OCI-LY3 (cell line): ENCODE data around the gene EFEMP1.
"Not testable (repeated sequence)": the region's sequence is repeated elsewhere in the genome, so short reads cannot be mapped to it uniquely, and the experiment has no call there.

Experiments used
- H2AFZ ChIP-seq: fragments of 200-600, 300-600 bp; shearing (Covaris generic); 2 replicates; pipeline ENCODE4 v1.6.0; 2014; ENCODE audit warnings: antibody characterized with exemption, low read depth, low read length
- H3K27ac ChIP-seq: fragments of 200-600, 300-600 bp; sonication (generic); 2 replicates; pipeline ENCODE4 v1.5.1; 2014; ENCODE audit warnings: mild to moderate bottlenecking, low read length, moderate library complexity, mixed read lengths
- H3K27me3 ChIP-seq: fragments of 200-600, 300-600 bp; sonication (generic); 2 replicates; pipeline ENCODE4 v1.6.1; 2014; ENCODE audit warnings: low read depth, low read length, mixed read lengths
- H3K36me3 ChIP-seq: fragments of 200-600, 300-600 bp; sonication (generic); replicated peaks from 2 replicates; pipeline ENCODE3; 2014; ENCODE audit warnings: low read depth, low read length, mixed read lengths
- H3K4me1 ChIP-seq: fragments of 300-600, 200-600 bp; sonication (generic); 2 replicates; pipeline ENCODE4 v1.6.1; 2014; ENCODE audit warnings: low read length, mixed read lengths
- H3K4me2 ChIP-seq: fragments of 200-600, 300-600 bp; sonication (generic); 2 replicates; pipeline ENCODE4 v1.6.1; 2014; ENCODE audit warnings: low read length, mixed read lengths
- H3K4me3 ChIP-seq: fragments of 300-600, 200-600 bp; sonication (generic); 2 replicates; pipeline ENCODE4 v1.5.1; 2014; ENCODE audit warnings: antibody characterized with exemption, mild to moderate bottlenecking, low read length, moderate library complexity
- H3K79me2 ChIP-seq: fragments of 300-600, 200-600 bp; shearing (Covaris generic); 2 replicates; pipeline ENCODE4 v1.6.1; 2014; ENCODE audit warnings: mild to moderate bottlenecking, low read length, mixed read lengths
- H3K9ac ChIP-seq: fragments of 300-600, 200-600 bp; shearing (Covaris generic); 2 replicates; pipeline ENCODE4 v1.6.0; 2014; ENCODE audit warnings: mild to moderate bottlenecking, low read length, moderate library complexity
- H3K9me3 ChIP-seq: fragments of 200-600, 300-600 bp; shearing (Covaris generic); 2 replicates; pipeline ENCODE4 v1.6.1; 2014; ENCODE audit warnings: low read length, mixed read lengths; ENCODE audit not compliant: insufficient read depth
- H4K20me1 ChIP-seq: fragments of 200-600, 300-600 bp; sonication (generic); 2 replicates; pipeline ENCODE4 v1.6.1; 2016; ENCODE audit warnings: low read length, mixed read lengths; ENCODE audit not compliant: insufficient read depth
- EZH2phosphoT487 ChIP-seq: fragments of 200-600 bp; shearing (Covaris generic); IDR thresholded peaks from 2 replicates; pipeline ENCODE4 v1.6.1; 2018; ENCODE audit warnings: antibody characterized with exemption, mixed run types, low read depth
- TF ChIP-seq, protein P1 (sequence below): fragments of 200-600, 300-600 bp; sonication (generic); IDR thresholded peaks from 2 replicates; pipeline ENCODE4 v1.5.1; 2014; ENCODE audit warnings: antibody characterized with exemption, low read length, low read depth

EFEMP1 gene

DNA sequence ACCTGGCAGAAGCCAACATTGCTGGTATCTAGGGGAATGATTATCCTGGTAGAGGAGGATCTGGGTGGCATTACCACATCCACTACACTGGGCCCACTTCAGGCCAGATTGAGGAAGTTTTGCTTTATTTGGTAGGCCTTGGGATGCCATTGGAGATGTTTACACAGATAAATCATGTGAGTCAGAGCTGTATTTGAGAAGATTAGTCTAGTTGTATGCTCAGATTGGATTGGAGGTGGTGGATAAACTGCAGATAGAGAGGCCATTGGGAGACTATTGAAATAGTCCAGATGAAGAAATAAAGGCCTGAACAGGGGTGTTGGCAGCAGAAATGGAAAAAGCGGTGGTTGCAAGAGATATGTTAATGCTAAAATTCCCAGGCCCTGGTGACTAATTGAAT lies 81.5 kb downstream of the EFEMP1 start:
- H2AFZ ChIP-seq: no peak overlapping the region
- H3K4me3 ChIP-seq: no peak overlapping the region
- no peaks in the 10 kb centered on the region for H3K9me3 ChIP-seq
- H3K9ac ChIP-seq: no peak overlapping the region
- no peak overlapping the region for H3K4me2 ChIP-seq
- no peaks in the 10 kb centered on the region for H3K79me2 ChIP-seq
- H3K4me1 ChIP-seq: peaks cover 5% of the 10 kb centered on the region; the same call in 1 of the 2 replicates
- no peak overlapping the region for H3K27ac ChIP-seq
- no peaks in the 10 kb centered on the region for H3K27me3 ChIP-seq
- no peaks in the 10 kb centered on the region for H4K20me1 ChIP-seq
- H3K36me3 ChIP-seq: no peaks in the 10 kb centered on the region
- TF ChIP-seq, protein P1, sequence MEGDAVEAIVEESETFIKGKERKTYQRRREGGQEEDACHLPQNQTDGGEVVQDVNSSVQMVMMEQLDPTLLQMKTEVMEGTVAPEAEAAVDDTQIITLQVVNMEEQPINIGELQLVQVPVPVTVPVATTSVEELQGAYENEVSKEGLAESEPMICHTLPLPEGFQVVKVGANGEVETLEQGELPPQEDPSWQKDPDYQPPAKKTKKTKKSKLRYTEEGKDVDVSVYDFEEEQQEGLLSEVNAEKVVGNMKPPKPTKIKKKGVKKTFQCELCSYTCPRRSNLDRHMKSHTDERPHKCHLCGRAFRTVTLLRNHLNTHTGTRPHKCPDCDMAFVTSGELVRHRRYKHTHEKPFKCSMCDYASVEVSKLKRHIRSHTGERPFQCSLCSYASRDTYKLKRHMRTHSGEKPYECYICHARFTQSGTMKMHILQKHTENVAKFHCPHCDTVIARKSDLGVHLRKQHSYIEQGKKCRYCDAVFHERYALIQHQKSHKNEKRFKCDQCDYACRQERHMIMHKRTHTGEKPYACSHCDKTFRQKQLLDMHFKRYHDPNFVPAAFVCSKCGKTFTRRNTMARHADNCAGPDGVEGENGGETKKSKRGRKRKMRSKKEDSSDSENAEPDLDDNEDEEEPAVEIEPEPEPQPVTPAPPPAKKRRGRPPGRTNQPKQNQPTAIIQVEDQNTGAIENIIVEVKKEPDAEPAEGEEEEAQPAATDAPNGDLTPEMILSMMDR: no peak
- TF ChIP-seq EZH2phosphoT487: no peak

GRCh38 chr2:55840460-55840859 lies 83.1 kb downstream of the EFEMP1 start:
- Histone ChIP-seq H3K4me2 (no peak overlapping the region), H3K27me3 (no peaks in the 10 kb centered on the region), H2AFZ (no peak overlapping the region), H3K79me2 (no peaks in the 10 kb centered on the region), H3K4me3 (no peak overlapping the region), H3K9ac (no peak overlapping the region), H3K9me3 (no peaks in the 10 kb centered on the region), H3K27ac (no peak overlapping the region), H3K4me1 (peaks cover 5% of the 10 kb centered on the region; the same call in 1 of the 2 replicates), H3K36me3 (no peaks in the 10 kb centered on the region), H4K20me1 (no peaks in the 10 kb centered on the region)
- TF ChIP-seq, protein P1: no peak
- no peak for TF ChIP-seq EZH2phosphoT487

DNA sequence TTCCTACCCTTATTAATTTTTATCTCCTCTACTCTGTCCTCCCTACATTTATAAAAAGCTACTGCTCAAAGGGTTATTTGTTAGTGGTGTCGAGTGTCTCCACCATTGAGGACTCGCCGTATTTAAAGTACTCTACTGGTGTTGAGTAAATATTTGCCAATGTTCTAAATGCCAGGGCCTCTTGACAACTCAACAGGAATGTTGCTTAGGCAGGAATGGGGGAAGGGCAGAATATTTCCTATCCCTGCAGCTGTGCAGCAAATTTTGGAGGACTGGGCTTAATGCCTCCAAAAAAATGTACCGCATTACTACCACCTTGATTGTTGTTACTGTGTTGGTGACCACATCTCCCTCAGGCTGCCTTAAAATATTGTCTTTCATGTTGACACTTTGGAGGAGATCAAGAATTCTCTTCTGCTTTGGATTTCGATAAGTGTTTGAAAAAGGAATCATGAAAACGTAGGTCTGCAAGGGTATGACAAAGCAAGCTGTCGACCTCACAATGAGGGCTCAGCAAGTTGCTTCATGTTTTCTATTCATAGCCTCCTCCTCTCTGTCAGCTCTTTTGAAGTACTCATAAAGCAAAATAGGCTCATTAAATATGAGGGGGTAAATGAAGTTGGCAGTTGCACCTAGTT lies 84.3 kb downstream of the EFEMP1 start:
- no peaks in the 10 kb centered on the region for H3K79me2 ChIP-seq
- no peak overlapping the region for H3K4me2 ChIP-seq
- no peaks in the 10 kb centered on the region for H3K9me3 ChIP-seq
- no peak overlapping the region for H2AFZ ChIP-seq
- H3K9ac ChIP-seq: no peak overlapping the region
- peaks cover 5% of the 10 kb centered on the region; the same call in 1 of the 2 replicates for H3K4me1 ChIP-seq
- H3K27me3 ChIP-seq: no peaks in the 10 kb centered on the region
- no peaks in the 10 kb centered on the region for H3K36me3 ChIP-seq
- no peak overlapping the region for H3K4me3 ChIP-seq
- no peak overlapping the region for H3K27ac ChIP-seq
- no peaks in the 10 kb centered on the region for H4K20me1 ChIP-seq
- TF ChIP-seq EZH2phosphoT487: no peak
- TF ChIP-seq, protein P1: no peak

GRCh38 chr2:55838653-55839052 lies 84.9 kb downstream of the EFEMP1 start:
- Histone ChIP-seq H3K27ac (no peak overlapping the region), H3K4me1 (peaks cover 5% of the 10 kb centered on the region; the same call in 1 of the 2 replicates)
- TF ChIP-seq EZH2phosphoT487: no peak
- TF ChIP-seq, protein P1: no peak

DNA sequence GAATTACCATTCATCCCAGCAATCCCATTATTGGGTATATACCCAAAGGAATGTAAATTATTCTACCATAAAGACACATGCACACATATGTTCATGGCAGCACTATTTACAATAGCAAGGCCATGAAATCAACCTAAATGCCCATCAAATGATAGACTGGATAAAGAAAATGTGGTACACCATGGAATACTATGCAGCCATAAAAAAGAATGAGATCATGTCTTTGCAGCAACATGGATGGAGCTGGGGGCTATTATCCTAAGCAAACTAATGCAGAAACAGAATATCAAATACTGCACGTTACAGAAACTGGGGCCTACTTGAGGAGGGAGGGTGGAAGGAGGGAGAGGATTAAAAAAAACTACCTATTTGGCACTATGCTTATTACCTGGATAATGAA lies 85.5 kb downstream of the EFEMP1 start:
- H3K27me3 ChIP-seq, H3K4me1 ChIP-seq, H2AFZ ChIP-seq, H3K4me2 ChIP-seq, H3K4me3 ChIP-seq, H3K36me3 ChIP-seq, H3K9me3 ChIP-seq, H3K79me2 ChIP-seq, H4K20me1 ChIP-seq, H3K27ac ChIP-seq, H3K9ac ChIP-seq: not testable (repeated sequence)

More at GRCh38 chr2:55838653-55839052, 84.9 kb downstream of the EFEMP1 start:
- Histone ChIP-seq H3K4me2 (no peak overlapping the region), H4K20me1 (no peaks in the 10 kb centered on the region), H3K27me3 (no peaks in the 10 kb centered on the region), H3K4me3 (no peak overlapping the region), H3K79me2 (no peaks in the 10 kb centered on the region), H3K9me3 (no peaks in the 10 kb centered on the region), H3K36me3 (no peaks in the 10 kb centered on the region), H3K9ac (no peak overlapping the region), H2AFZ (no peak overlapping the region)
